Measurements from ENCODE around the gene EIF2B4.
A peak's percentile ranks its signal among the peaks of the same experiment; 100 is the strongest.

Gene EIF2B4

DNA sequence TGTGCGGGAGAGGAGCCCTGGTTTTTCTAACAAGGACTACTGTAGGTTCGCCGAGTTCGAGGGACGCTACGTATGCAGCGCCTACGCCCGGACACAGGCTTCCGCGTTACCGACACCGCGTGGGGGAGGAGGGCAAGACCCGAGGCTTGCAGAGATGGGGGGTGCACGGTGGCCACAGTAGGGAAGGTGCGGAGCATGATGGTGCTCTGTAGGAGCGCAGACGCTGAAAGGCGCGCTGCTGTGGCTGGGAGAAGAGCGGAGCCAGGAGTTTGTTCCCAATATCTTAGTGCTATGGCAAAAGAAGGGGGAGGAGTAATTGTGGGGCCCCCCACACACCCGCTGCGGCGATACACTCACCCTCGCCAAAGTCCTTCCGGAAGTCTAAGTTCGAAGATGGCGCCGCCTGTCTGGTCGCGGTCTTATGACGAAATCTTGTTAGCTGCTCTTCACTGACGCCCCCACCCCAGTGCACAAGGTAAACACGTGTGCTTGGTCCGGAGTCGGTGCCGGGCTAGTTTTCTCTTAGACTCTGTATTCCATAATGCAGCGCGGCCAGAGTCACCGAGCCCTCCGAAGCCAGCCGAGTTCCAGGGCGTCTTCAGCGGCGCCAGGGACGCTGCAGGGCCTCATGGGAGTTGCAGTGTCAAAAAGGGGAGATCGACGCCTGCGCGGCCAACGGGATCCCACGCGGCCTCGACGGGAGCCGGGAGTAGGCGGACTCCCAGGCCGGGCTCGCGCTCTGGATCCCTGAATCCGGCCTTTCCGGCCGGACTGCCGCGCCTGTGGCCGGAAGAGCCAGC, 13.6 kb downstream of the EIF2B4 start, which contains the start of gene GTF3C2 (continued):
- TF ChIP-seq, protein P1, sequence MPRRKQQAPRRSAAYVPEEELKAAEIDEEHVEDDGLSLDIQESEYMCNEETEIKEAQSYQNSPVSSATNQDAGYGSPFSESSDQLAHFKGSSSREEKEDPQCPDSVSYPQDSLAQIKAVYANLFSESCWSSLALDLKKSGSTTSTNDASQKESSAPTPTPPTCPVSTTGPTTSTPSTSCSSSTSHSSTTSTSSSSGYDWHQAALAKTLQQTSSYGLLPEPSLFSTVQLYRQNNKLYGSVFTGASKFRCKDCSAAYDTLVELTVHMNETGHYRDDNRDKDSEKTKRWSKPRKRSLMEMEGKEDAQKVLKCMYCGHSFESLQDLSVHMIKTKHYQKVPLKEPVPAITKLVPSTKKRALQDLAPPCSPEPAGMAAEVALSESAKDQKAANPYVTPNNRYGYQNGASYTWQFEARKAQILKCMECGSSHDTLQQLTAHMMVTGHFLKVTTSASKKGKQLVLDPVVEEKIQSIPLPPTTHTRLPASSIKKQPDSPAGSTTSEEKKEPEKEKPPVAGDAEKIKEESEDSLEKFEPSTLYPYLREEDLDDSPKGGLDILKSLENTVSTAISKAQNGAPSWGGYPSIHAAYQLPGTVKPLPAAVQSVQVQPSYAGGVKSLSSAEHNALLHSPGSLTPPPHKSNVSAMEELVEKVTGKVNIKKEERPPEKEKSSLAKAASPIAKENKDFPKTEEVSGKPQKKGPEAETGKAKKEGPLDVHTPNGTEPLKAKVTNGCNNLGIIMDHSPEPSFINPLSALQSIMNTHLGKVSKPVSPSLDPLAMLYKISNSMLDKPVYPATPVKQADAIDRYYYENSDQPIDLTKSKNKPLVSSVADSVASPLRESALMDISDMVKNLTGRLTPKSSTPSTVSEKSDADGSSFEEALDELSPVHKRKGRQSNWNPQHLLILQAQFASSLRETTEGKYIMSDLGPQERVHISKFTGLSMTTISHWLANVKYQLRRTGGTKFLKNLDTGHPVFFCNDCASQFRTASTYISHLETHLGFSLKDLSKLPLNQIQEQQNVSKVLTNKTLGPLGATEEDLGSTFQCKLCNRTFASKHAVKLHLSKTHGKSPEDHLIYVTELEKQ (tag by site-specific recombination; IDR thresholded peaks at IDR 0.05; ENCODE audit: borderline replicate concordance): no peak
- TF ChIP-seq, protein P2, sequence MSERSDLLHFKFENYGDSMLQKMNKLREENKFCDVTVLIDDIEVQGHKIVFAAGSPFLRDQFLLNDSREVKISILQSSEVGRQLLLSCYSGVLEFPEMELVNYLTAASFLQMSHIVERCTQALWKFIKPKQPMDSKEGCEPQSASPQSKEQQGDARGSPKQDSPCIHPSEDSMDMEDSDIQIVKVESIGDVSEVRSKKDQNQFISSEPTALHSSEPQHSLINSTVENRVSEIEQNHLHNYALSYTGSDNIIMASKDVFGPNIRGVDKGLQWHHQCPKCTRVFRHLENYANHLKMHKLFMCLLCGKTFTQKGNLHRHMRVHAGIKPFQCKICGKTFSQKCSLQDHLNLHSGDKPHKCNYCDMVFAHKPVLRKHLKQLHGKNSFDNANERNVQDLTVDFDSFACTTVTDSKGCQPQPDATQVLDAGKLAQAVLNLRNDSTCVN (tag by site-specific recombination; optimal IDR thresholded peaks at IDR 0.05): peak; percentile 80
- TF ChIP-seq ZNF266 (tag by site-specific recombination; IDR thresholded peaks at IDR 0.05; ENCODE audit: low read depth): no peak
- TF ChIP-seq ZEB2 (tag by site-specific recombination; IDR thresholded peaks at IDR 0.05): peak; percentile 66
- no peak for TF ChIP-seq ZNF239 (tag by site-specific recombination; IDR thresholded peaks at IDR 0.05)
- TF ChIP-seq KLF7 (tag by site-specific recombination; IDR thresholded peaks at IDR 0.05; ENCODE audit: borderline replicate concordance): 0 out of 2 replicates have a peak, but pooled peaks have one; percentile 22
- no peak for TF ChIP-seq ZNF211 (tag by site-specific recombination; IDR thresholded peaks at IDR 0.05; ENCODE audit: low read depth)
- TF ChIP-seq ZNF24 (tag by site-specific recombination; IDR thresholded peaks at IDR 0.05): peak; percentile 63; the same call in 1 of the 2 replicates
- TF ChIP-seq HOXD13 (CRISPR knock-in tag; IDR thresholded peaks at IDR 0.05; ENCODE audit: borderline replicate concordance): 0 out of 2 replicates have a peak, but pooled peaks have one; percentile 55
- TF ChIP-seq ZNF23 (tag by site-specific recombination; IDR thresholded peaks at IDR 0.05; ENCODE audit: borderline replicate concordance): no peak
- peak; percentile 71 for TF ChIP-seq ZFHX2 (tag by site-specific recombination; conservative IDR thresholded peaks at IDR 0.05)
- TF ChIP-seq MEIS1 (CRISPR knock-in tag; IDR thresholded peaks at IDR 0.05; ENCODE audit: borderline replicate concordance): no peak
- TF ChIP-seq, protein P3, sequence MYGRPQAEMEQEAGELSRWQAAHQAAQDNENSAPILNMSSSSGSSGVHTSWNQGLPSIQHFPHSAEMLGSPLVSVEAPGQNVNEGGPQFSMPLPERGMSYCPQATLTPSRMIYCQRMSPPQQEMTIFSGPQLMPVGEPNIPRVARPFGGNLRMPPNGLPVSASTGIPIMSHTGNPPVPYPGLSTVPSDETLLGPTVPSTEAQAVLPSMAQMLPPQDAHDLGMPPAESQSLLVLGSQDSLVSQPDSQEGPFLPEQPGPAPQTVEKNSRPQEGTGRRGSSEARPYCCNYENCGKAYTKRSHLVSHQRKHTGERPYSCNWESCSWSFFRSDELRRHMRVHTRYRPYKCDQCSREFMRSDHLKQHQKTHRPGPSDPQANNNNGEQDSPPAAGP (tag by site-specific recombination; IDR thresholded peaks at IDR 0.05): peak; percentile 51; the same call in 1 of the 2 replicates
- TF ChIP-seq, protein P4, sequence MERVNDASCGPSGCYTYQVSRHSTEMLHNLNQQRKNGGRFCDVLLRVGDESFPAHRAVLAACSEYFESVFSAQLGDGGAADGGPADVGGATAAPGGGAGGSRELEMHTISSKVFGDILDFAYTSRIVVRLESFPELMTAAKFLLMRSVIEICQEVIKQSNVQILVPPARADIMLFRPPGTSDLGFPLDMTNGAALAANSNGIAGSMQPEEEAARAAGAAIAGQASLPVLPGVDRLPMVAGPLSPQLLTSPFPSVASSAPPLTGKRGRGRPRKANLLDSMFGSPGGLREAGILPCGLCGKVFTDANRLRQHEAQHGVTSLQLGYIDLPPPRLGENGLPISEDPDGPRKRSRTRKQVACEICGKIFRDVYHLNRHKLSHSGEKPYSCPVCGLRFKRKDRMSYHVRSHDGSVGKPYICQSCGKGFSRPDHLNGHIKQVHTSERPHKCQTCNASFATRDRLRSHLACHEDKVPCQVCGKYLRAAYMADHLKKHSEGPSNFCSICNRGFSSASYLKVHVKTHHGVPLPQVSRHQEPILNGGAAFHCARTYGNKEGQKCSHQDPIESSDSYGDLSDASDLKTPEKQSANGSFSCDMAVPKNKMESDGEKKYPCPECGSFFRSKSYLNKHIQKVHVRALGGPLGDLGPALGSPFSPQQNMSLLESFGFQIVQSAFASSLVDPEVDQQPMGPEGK (tag by site-specific recombination; IDR thresholded peaks at IDR 0.05): peak; percentile 95
- TF ChIP-seq, protein P5, sequence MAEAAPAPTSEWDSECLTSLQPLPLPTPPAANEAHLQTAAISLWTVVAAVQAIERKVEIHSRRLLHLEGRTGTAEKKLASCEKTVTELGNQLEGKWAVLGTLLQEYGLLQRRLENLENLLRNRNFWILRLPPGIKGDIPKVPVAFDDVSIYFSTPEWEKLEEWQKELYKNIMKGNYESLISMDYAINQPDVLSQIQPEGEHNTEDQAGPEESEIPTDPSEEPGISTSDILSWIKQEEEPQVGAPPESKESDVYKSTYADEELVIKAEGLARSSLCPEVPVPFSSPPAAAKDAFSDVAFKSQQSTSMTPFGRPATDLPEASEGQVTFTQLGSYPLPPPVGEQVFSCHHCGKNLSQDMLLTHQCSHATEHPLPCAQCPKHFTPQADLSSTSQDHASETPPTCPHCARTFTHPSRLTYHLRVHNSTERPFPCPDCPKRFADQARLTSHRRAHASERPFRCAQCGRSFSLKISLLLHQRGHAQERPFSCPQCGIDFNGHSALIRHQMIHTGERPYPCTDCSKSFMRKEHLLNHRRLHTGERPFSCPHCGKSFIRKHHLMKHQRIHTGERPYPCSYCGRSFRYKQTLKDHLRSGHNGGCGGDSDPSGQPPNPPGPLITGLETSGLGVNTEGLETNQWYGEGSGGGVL (tag by site-specific recombination; IDR thresholded peaks at IDR 0.05): peak; percentile 45
- TF ChIP-seq KLF1 (tag by site-specific recombination; IDR thresholded peaks at IDR 0.05): no peak; the same call in 1 of the 2 replicates
- TF ChIP-seq YY2 (tag by site-specific recombination; IDR thresholded peaks at IDR 0.05): peak; percentile 65
- TF ChIP-seq, protein P6, sequence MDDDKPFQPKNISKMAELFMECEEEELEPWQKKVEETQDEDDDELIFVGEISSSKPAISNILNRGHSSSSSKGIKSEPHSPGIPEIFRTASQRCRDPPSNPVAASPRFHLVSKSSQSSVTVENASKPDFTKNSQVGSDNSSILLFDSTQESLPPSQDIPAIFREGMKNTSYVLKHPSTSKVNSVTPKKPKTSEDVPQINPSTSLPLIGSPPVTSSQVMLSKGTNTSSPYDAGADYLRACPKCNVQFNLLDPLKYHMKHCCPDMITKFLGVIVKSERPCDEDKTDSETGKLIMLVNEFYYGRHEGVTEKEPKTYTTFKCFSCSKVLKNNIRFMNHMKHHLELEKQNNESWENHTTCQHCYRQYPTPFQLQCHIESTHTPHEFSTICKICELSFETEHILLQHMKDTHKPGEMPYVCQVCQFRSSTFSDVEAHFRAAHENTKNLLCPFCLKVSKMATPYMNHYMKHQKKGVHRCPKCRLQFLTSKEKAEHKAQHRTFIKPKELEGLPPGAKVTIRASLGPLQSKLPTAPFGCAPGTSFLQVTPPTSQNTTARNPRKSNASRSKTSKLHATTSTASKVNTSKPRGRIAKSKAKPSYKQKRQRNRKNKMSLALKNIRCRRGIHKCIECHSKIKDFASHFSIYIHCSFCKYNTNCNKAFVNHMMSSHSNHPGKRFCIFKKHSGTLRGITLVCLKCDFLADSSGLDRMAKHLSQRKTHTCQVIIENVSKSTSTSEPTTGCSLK (tag by site-specific recombination; IDR thresholded peaks at IDR 0.05): no peak
- TF ChIP-seq, protein P7, sequence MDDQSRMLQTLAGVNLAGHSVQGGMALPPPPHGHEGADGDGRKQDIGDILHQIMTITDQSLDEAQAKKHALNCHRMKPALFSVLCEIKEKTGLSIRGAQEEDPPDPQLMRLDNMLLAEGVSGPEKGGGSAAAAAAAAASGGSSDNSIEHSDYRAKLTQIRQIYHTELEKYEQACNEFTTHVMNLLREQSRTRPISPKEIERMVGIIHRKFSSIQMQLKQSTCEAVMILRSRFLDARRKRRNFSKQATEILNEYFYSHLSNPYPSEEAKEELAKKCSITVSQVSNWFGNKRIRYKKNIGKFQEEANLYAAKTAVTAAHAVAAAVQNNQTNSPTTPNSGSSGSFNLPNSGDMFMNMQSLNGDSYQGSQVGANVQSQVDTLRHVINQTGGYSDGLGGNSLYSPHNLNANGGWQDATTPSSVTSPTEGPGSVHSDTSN (CRISPR knock-in tag; IDR thresholded peaks at IDR 0.05): peak; percentile 23; the same call in 1 of the 2 replicates
- TF ChIP-seq KLF9 (tag by site-specific recombination; IDR thresholded peaks at IDR 0.05; ENCODE audit: low read depth): no peak
- TF ChIP-seq ZNF2 (tag by site-specific recombination; IDR thresholded peaks at IDR 0.05): no peak
- TF ChIP-seq KLF10 (tag by site-specific recombination; IDR thresholded peaks at IDR 0.05): no peak
- TF ChIP-seq ZFP3 (tag by site-specific recombination; IDR thresholded peaks at IDR 0.05; ENCODE audit: low read depth): no peak
- peak; percentile 99 for TF ChIP-seq ZBTB17 (tag by site-specific recombination; IDR thresholded peaks at IDR 0.05)
- peak; percentile 54 for TF ChIP-seq GLIS1 (tag by site-specific recombination; IDR thresholded peaks at IDR 0.05)
- peak; percentile 76; the same call in 1 of the 2 replicates for TF ChIP-seq YY1 (tag by site-specific recombination; IDR thresholded peaks at IDR 0.05)

Data from HEK293 (cell line).